Measurements from ENCODE around the gene AQP12B.

DNA sequence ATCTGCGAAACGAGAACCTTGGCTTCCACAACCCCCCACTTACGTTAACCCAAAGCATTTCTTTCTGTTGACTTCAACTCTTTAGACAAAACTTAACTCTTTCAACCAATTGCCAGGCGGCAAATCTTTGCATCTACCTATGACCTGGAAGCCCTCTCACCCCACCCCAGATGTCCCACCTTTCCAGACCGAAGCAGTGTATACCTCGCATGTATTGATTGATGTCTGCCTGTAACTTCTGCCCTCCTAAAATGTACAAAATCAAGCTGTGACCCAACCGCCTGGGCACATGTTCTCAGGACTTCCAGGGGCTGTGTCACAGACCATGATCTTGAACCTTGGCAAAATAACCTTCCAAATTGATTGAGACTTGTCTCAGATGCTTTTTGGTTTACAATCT lies 12.3 kb downstream of the AQP12B start:
- TF ChIP-seq CTCF (IDR thresholded peaks at IDR 0.05) (no peak), ZFX (IDR thresholded peaks at IDR 0.05; ENCODE audit: borderline replicate concordance) (no peak)
